ENCODE data around the gene KCNQ1. TPM values are rescaled to one million over a fixed set of nuclear protein-coding genes. Genes with fewer than 3 reads are reported as not detected.
A peak's percentile ranks its signal among the peaks of the same experiment; 100 is the strongest.

Gene KCNQ1
- total and polyA plus RNA-seq, 9 donors: 1.4 to 17.2 (median 3.8) TPM

DNA sequence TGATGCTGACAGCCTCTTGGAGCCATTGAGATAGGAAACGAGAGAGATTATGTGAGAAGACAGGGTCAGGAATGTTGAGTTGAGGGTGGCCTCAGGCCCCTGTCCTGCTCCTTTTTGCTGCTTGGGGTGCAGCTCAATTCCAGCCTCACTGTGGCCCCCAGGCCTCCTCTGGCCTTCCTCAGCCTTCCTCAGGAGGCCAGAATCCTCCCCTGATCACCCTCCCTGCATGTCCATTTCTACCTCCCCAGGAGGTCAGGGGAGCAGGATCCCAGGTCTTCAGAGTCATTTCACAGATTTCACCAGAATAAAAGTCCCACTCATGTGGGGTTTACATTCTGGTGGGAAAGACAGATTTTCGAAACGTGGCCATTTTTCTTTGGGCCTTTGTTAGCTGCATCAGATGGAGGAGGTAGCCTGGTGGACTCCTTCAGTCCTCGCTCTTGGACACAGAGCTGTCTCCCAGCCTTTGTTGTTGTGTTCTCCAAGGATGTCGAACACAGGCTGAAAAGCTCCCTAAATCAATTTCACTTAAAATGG is 257.2 kb downstream of the KCNQ1 start:
- Histone ChIP-seq H3K27ac (no peak overlapping the region), H3K36me3 (no peaks in the 10 kb centered on the region), H3K4me1 (ENCODE audit: insufficient read depth) (peaks cover 1% of the 10 kb centered on the region), H3K27me3 (no peaks in the 10 kb centered on the region), H3K9me3 (no peaks in the 10 kb centered on the region), H3K4me3 (no peak overlapping the region)
- intact Hi-C loops (cut with DNase I): no loop called here
- WGBS, 3 donors: 93 to 98% (median 95%) methylated on average over 5 of the region's 5 CpGs
- TF ChIP-seq, protein P1, sequence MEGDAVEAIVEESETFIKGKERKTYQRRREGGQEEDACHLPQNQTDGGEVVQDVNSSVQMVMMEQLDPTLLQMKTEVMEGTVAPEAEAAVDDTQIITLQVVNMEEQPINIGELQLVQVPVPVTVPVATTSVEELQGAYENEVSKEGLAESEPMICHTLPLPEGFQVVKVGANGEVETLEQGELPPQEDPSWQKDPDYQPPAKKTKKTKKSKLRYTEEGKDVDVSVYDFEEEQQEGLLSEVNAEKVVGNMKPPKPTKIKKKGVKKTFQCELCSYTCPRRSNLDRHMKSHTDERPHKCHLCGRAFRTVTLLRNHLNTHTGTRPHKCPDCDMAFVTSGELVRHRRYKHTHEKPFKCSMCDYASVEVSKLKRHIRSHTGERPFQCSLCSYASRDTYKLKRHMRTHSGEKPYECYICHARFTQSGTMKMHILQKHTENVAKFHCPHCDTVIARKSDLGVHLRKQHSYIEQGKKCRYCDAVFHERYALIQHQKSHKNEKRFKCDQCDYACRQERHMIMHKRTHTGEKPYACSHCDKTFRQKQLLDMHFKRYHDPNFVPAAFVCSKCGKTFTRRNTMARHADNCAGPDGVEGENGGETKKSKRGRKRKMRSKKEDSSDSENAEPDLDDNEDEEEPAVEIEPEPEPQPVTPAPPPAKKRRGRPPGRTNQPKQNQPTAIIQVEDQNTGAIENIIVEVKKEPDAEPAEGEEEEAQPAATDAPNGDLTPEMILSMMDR (IDR thresholded peaks at IDR 0.05): no peak
- TF ChIP-seq EP300 (IDR thresholded peaks at IDR 0.05) (no peak), POLR2A (IDR thresholded peaks at IDR 0.05) (no peak)
- DNase-seq: peak in 3 of 5 donors; percentile 12 to 26 (median 16)

DNA sequence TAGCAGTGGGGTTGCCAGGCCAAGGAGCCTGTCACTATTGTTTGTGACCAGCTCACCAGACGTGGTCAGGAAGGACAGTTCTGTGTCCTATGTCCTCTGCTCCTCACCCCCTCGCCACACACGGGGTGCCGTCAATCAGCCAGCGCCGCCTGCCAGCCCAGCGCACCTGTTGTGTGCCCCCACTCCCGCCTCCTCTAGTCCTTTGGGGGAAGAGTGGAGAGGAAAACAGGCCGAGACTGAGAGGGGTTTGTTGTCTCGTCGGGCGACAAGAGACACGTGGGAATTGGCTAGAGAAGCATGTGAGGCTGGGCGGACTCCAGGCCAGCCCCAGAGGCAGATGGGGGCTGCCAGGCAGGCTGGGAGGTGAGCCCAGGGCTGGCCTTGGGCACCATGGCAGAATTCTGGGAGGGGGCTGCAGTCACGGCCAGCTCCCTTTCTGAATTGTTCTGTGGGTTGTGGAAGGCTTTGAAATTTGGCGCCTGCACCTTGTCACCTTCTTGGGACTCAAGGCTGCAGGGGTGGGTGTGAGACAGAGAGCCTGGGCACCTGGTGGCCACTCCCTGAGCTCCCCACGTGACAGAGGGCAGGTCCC is 258.1 kb downstream of the KCNQ1 start:
- TF ChIP-seq POLR2A (IDR thresholded peaks at IDR 0.05) (no peak), EP300 (IDR thresholded peaks at IDR 0.05) (no peak)
- TF ChIP-seq, protein P1 (IDR thresholded peaks at IDR 0.05): no peak
- 77 to 84% (median 80%) methylated on average over 17 of the region's 17 CpGs for WGBS, 3 donors
- no peak overlapping the region for H3K4me3 ChIP-seq
- no peaks in the 10 kb centered on the region for H3K36me3 ChIP-seq
- intact Hi-C loops (cut with DNase I): no loop called here
- no peaks in the 10 kb centered on the region for H3K27me3 ChIP-seq
- no peaks in the 10 kb centered on the region for H3K9me3 ChIP-seq
- peaks cover 1% of the 10 kb centered on the region for H3K4me1 ChIP-seq (ENCODE audit: insufficient read depth)
- DNase-seq: peak in 2 of 5 donors; percentile 24 to 25
- H3K27ac ChIP-seq: no peak overlapping the region

GRCh38 chr11:2703363-2704141 is 258.7 kb downstream of the KCNQ1 start:
- Histone ChIP-seq H3K4me3 (no peak overlapping the region), H3K4me1 (ENCODE audit: insufficient read depth) (peaks cover 5% of the 10 kb centered on the region), H3K27ac (no peak overlapping the region), H3K27me3 (no peaks in the 10 kb centered on the region), H3K9me3 (no peaks in the 10 kb centered on the region), H3K36me3 (no peaks in the 10 kb centered on the region)
- peak in 2 of 5 donors; percentile 34 to 62 for DNase-seq
- intact Hi-C loops (cut with DNase I): no loop called here
- WGBS, 3 donors: 34 to 44% (median 41%) methylated on average over 16 of the region's 16 CpGs
- no peak for TF ChIP-seq EP300 (IDR thresholded peaks at IDR 0.05)
- TF ChIP-seq POLR2A (IDR thresholded peaks at IDR 0.05): no peak
- TF ChIP-seq, protein P1 (IDR thresholded peaks at IDR 0.05): no peak

- peak in 1 of 5 donors; percentile 30 for DNase-seq
- intact Hi-C loops (cut with DNase I): no loop called here
- 93 to 97% (median 95%) methylated on average over 6 of the region's 6 CpGs for WGBS, 3 donors
- TF ChIP-seq POLR2A (IDR thresholded peaks at IDR 0.05) (no peak), EP300 (IDR thresholded peaks at IDR 0.05) (no peak)
- TF ChIP-seq, protein P1 (IDR thresholded peaks at IDR 0.05): no peak
- peaks cover 7% of the 10 kb centered on the region for H3K4me1 ChIP-seq (ENCODE audit: insufficient read depth)
- no peak overlapping the region for H3K4me3 ChIP-seq
- no peaks in the 10 kb centered on the region for H3K36me3 ChIP-seq
- H3K9me3 ChIP-seq: no peaks in the 10 kb centered on the region
- H3K27ac ChIP-seq: no peak overlapping the region
- H3K27me3 ChIP-seq: no peaks in the 10 kb centered on the region
Measured at GRCh38 chr11:2704356-2704755, 259.5 kb downstream of the KCNQ1 start.
